Measurements from ENCODE around the gene RALB.
"Not testable (repeated sequence)": the region's sequence is repeated elsewhere in the genome, so short reads cannot be mapped to it uniquely, and the experiment has no call there.

RALB gene

DNA sequence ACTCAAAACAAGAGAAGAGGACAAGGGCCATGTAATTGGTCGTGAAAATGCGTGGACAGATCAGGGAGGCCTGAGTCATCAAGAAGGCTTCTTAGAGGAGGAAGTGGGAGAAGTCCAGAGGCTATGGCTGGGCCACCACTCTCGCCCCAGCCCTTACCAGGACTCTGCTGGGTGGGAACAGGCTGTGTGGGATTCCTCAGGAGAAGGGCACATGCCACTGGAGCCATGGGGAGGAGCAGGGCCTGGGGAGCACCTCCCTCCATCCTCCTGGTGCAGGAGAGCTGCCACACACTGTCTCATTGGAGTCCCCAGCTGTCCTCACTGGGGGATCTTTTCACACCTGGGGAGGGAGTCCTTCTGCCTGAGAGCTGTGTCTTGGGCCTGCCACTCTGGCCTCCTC lies 9.4 kb upstream of the RALB start:
- DNase-seq (ENCODE audit: low spot score): no peak

DNA sequence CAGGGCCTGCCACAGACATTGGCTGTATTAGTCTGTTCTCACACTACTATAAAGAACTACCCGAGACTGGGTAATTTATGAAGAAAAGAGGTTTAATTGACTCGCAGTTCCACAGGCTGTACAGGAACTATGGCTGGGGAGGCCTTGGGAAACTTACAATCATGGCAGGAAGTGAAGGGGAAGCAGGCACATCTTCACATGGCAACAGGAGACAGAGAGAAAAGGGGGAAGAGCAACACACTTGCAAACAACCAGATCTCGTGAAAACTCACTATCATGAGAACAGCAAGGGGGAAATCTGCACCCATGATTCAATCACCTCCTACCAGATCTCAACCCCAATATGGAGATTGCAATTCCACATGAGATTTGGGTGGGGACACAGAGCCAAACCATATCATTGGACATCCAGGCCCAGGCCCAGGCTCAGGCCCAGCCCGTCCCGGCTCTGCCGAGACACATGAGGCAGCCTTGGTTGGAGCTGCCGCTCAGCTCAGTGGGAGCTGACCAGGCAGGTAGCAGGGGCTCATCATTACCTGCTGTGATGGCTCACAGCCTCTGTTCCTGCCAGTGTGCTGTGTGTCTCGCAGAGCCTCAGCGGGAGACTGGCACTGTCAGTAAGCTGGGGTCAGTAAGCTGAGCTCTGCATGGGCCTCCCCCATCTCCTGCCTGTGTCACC lies 8.6 kb upstream of the RALB start:
- no peak for DNase-seq (ENCODE audit: low spot score)

DNA sequence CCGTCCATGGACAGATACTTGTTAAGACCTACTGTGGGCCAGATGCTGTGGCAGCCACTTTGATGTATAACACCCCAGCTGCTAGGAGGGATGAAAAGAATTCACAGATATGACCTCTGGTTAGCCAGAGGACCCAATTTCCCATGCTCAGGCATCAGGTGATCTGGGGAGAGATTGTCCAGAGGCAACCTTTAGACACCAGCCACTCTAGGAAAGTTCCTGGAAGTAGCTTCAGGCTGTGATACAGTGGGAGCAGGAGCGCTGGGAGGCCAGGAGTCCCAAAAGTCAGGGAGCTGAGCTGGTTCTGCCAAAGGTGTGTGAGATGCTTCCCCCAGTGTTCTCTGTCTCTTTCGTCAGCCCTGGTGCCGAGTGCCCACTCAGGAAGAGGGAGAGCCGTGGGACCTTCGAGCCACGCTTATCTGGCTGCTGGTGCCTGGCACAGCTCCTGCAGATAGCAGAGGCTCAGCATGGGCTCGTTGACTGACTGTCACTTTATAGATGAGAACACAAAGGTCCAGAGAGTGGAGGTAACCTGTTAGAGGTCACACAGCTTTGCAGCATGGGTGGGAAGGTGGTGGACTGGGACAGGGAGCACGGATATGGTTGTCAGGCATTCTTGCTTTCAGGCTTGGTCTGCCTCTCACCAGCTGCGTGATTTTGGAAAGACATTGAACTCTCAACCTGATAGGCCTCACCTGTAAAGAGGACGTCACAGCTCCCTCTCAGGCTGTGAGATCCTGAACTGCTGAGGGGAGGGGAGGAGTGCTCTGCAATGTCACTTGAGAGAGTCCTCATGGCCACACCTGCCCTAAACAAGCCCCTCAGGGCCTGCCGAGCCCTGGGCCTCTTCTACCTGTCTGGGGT lies 7.8 kb upstream of the RALB start:
- DNase-seq (ENCODE audit: low spot score): no peak

DNA sequence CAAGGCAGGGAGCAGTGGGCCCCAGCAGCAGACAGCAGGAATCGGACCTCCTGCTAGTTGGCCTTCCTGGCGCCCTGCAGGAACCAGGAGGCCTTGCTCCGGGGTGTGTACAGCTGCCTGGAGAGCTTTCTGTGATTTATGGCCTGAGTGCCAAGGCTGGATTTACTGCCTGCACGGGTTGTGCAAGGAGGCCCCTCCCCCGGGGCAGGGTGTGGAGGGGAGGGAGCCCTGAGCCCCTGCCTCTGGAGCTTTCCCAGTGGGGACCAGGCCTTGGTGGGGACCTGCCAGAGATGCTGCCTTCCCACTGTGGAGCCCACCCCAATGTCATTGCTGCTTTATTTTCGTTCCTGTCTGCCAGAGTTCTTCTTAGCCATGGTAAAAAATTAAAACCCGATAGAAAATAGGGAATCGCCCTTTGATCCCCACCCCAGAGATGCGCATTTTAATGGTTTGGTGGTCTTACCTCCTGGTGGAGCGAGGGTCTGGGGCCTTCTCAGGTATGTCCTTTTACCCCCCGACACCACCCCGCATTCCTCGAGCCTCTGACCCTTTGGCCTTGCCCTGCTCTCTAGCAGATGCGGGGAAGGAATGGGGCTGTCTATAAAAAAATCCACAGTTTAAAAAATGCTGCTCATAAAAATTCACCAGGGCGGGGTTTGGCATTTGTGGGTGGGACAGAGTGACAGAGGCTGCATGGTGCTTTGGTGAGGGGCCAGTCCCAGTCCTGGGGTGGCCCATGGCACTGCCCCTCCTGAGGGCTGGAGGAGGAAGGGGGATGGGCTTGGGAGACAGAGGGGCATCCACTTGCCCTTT lies 6.9 kb upstream of the RALB start:
- DNase-seq (ENCODE audit: low spot score): no peak

DNA sequence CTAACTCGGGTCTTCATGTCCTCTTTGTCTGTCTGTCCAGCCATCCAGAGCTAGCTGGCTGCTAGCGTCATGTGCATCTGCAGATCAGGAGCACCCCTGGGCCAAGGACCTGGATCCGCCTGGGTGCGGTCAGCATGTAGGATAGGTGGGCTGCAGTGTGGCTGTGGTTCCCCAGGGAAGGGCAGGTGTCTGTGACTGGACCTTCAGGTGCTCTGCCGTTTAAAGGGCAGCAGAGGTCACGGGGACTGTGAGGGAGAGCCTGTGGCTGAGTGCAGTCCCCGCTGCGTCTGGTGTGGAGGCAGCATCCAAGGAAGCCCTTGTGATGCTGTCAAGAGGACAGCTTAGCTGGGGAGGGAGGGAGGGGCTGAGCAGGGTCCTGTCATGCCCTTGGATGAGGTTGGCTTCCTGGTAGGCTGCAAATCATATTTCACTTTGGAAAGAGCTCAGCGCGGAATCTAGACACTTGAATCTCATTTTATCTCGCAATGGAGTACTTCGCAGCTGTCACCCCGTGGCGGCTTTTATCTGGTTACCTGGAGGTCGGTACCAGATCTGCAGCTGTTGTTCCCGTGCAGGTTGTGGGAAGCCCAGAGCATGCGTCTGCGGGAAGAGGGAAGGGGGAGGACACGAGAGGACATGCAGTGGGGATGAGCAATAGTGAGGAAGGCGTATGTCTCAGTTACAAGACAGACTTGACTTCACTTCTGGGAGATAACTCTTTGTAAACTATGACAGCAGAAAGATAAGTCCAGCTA lies 5.9 kb upstream of the RALB start:
- no peak for DNase-seq (ENCODE audit: low spot score)

DNA sequence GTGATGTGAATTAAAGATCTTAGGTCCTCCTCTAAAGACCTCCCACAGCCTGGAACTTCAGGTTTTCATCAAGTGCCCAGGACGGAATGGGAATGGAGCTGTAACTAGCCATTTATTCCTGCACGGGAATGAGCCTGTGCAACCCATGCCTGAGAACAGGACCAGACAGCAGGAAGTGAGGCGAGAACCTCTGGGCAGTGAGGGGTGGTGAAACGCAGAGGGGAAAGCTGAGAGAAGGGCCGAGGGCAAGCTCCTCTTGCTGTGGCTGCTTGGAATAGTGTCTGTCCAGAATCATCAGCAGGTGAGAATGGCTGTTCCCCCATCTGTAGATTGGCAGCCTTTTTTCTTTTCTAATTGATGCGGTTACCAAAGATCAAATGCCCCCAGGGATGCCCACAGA lies 4.8 kb upstream of the RALB start:
- no peak for DNase-seq (ENCODE audit: low spot score)

DNA sequence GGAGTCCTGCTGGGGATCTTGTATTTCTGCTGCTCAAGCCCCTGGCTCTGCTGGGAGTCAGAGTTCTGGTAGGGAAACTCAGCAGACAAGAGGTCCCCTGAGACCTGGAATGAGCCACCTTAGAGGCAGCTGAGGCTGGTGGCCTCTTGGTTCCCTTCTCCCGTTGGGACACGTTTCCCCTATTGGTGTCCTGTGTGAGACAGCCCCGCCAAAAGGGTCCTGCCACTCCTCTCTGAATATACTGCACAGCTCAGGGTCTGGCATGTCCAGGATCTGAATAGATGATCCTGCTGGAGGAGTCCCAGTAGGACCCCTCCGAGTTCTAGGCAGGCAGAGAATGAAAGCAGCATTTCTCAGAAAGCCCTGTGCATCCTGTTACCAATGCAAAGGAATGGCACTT lies 2.0 kb upstream of the RALB start:
- DNase-seq (ENCODE audit: low spot score): no peak

DNA sequence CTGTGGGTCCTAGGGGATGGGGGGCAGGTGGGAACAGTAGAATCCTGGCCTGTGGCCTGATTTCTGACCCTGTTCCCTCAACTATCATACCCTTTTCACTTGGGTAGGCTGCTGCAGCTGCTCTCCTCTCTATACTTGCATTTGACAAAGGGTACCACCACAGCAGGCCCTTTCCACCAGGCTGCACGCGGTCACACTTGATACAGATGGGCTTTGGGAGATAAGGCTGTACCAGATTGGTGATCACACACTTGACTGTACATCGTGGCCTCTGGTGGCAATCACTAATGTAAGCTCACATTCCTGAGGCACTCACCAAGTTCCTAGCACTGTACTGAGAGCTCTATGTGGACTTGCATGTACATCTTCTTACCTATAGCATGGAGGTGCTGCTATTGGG lies 1.6 kb upstream of the RALB start:
- DNase-seq (ENCODE audit: low spot score): no peak

DNA sequence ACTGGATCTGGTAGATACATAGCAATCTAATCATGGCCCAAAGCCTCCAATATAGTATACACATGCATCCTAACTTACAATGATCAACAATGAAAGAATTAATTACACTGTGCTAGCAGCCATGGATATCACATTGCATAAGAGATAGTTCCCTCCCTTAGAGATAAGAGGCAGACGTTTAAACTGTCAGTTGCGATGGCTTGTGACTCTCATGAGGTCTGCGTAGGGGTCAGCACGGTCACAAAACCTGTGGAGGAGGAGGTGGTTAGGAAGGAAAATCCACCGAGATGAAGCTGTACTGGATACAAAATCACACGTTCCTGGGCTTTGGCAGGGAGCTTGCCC lies 800 bp upstream of the RALB start:
- DNase-seq (ENCODE audit: low spot score): peak; percentile 11

DNA sequence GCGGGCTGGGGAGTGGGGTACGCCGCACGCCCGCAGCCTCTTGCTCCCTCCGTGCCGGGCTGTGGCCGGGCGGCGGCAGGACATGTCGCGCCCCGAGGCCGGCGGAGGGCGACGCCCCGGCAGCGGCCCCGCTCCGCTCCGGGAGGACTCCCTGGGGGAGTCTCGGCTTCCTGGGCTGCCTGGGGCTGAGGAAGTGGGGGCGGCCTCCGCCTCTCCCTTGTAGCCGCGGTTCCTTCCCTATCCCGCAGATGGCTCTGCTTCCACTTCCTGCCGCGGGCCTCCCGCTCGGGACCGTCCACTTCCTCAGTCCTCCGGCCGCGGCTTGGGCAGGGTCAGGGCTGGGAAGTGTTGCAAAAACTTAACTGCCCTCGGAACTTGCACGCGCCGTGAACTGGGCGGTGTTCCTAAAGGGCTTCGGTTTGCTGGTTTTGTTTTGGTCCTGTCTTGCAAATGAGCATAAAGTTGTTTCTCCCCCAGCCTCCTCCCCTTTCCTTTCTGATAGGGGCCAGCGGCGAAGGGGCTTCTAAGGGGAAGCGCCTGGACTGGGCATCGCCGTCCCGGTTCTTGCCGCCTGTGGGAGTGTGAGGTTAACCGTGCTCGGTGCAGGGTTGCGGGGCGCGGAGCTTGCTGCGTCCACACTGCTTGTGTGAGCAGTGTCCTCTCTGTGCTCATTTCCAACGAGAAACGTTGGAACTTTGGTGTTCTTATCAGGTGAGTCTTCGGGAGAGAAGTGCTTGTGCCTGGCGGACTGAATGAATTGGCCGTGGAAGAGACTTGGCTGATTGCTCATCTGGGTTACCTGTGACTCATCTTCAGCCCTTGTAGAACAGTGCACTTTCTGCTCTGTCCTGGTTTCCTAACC lies 600 bp downstream of the RALB start:
- peak; percentile 87 for DNase-seq (ENCODE audit: low spot score)

DNA sequence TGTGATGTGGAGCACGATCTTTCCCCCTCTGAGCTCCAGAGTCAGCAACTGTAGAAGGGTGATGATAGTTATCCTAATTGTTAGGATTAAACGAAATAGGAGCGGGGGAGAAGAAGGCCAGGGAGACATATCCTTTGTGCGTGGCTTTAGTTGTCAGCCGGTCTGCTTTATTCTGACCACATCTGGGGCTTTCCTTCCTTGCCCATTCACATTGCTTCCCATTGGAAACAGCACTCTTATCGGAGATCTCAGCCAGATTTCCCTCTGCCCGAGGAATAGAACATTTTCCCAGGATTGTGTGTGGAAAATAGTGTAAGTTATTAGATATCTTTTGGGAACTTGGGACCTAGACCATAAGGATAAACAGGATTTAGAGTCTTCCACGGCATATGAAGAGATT lies 1.5 kb downstream of the RALB start:
- no peak for DNase-seq (ENCODE audit: low spot score)

DNA sequence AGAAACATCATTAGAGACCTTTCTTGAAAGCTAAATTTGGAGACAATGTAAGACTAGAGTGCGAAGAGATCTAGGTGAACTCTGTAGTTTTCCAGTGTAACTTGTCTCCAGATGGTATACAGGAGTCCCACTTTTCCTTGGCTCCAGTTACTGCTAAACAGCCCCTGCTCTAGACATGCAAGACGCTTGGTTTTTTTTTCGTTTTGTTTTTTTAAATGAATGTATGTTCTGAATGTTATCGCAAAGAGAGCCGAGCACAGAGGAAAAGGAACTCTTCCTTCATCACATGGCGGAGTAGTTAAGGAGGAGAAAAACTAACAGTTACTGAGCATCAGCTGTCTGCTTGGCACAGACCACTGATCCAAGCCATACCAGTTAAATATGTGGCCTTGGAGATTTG lies 2.4 kb downstream of the RALB start:
- no peak for DNase-seq (ENCODE audit: low spot score)

DNA sequence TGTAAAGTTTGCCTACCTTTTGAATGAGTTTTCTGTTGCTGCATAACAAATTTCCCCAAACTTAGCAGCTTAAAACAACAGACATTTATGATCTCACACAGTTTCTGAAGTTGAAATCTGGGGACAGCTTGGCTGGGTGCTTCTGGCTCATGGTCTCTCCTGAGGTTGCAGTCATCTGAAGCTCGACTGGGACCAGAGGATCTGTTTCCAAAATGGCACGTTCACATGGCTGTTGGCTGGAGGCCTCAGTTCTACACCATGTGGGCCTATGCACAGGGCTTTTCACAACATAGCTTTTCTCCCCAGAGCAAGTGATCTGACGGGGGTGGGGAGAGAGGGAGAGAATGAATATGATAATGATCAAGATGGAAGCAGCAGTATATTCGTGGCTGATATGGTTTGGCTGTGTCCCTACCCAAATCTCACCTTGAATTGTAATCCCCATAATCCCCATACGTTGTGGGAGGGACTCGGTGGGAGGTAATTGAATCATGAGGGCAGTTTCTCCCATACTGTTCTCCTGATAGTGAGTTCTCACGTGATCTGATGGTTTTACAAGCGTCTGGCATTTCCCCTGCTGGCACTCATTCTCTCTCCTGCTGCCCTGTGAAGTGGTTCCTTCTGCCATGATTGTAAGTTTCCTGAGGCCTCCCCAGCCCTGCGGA lies 3.5 kb downstream of the RALB start:
- no peak for DNase-seq (ENCODE audit: low spot score)

DNA sequence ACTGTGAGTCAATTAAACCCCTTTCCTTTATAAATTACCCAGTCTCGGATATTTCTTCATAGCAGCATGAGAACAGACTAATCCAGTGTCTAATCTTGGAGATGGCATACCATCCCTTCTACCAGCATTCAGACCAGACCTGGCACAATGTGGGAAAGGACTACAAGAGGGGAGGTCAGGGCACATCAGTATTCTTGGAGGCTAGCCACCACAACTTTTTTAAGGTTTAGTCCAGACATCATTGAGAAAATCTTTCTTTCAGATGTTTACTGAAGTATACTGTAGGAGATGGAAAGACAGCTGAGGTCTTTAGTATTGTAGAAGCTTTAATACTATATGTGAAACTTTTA lies 4.0 kb downstream of the RALB start:
- DNase-seq (ENCODE audit: low spot score): no peak

DNA sequence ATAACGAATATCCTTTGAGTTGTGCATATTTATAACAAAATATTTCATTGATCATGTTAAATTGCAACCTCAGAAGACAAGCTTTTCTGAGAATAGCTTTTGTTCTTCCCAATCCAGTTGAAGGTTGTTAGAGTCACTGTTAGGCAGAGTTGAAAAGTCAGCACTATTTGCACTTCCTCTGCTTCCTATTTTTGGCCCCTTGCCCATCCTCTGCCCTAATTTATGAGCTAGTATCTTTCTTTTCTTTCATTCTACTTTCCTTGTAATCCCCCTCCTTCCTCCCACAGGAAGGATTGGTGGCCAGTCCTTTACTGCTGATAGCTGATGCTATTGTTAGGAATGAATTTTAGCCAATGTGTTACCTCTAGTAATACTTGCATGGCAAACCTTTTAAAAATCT lies 4.9 kb downstream of the RALB start:
- DNase-seq (ENCODE audit: low spot score): no peak

DNA sequence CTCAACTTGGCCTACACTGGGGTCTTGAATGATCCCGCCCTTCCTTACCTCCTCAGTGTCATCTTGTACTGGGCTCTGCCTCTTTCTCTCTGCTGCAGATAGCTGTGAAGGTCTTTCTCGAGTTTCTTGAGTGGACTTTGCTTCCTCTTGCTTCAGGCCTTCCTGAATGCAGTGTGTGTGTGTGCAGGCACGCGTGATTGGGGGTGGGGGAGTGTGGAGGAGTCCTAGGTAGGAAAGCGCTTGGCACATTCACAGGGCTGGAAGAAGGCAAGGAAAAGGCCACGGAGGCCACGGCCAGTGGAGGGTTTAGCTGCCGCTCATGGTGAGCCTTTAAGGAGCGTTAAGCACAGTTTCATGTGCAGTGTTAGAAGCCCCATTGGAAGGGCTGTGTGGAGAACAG lies 5.5 kb downstream of the RALB start:
- DNase-seq (ENCODE audit: low spot score): no peak

DNA sequence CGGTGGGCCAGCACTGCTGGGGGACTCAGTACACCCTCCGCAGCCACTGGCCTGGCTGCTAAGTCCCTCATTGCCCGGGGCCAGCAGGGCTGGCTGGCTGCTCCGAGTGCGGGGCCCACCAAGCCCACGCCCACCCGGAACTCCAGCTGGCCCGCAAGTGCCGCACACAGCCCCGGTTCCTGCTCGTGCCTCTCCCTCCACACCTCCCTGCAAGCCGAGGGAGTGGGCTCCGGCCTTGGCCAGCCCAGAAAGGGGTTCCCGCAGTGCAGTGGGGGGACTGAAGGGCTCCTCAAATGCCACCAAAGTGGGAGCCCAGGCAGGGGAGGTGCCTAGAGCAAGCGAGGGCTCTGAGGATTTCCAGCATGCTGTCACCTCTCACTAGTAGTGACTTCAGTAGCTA lies 7.3 kb downstream of the RALB start:
- DNase-seq (ENCODE audit: low spot score): not testable (repeated sequence)

DNA sequence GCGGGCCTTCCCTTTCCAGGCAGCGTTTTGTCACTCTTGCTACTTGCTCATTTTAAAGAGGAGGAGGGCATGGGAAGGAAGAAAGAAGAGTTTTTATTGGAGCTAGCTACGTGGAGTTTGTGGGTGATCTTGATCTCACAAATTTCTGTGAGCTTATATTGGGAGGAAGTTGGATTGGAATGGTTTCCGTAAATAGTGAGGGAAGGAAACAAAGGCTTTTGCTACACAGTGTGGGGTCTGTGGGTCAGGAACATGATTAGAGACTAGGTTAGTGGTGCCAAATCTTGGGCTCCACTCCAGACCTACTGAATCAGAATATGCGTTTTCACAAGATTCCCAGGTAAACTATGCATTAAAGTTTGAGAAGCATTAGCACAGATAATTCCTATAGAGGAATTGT lies 8.1 kb downstream of the RALB start:
- no peak for DNase-seq (ENCODE audit: low spot score)

DNA sequence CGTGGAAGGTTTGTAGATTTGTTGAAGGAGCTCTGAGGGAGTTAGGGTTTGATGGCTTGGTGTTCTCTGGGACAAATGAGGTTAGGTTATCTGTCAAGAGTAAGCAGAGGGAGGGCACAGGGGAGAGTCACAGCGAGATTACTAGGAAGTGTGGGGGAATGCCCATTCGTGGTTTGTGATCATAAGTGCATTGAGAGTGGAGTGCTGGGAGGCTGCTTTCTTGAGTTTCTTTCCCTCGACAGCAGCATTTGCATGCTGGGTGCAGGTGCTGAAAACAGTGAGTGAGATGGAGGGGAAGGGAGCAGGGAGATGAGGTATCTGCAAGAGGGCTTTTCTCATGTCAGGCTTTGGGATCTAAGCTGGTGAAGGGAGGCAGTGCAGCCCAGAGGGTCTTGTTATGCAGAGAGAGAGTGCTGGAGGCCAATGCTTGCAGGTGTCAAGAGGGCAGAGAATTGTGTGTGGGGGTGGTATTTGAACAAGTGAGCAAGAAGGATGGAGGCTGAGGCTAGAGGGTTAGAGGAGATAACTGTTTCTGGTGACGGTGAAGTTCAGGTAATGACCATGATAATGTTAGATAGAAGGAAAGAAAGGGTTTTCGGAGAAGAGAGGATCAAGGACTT lies 8.8 kb downstream of the RALB start:
- no peak for DNase-seq (ENCODE audit: low spot score)

DNA sequence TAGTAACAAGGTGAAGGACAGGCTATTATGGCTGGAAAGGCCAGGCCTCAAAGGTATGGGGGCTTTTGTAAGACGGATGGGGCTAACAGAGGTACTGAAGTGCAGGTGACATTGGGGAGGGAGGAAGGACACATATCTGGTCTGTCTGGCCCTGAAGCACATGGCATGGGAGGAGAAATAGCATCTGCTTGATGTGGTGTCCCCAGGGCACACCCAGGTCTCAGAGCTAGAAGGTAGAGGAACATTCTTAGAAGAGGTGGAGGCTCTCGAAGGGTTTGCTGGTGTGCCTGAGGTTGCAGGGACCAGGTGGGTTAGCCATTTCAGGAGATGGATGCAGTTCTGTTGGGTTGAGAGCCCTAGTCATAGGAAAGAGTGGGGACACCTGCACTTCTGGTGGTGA lies 9.5 kb downstream of the RALB start:
- no peak for DNase-seq (ENCODE audit: low spot score)
